Retinal pigment epithelial cell (primary cell): ENCODE results near the gene ARHGEF26.

Experiments
- DNase-seq: peaks from one replicate; pipeline ENCODE4 v3.0.0-alpha.2; 2010; ENCODE audit warnings: low read depth
- H3K4me3 ChIP-seq: 2 replicates; pipeline ENCODE4 v1.5.1; 2011; ENCODE audit warnings: mild to moderate bottlenecking, low read length, control low read depth, moderate library complexity
- TF ChIP-seq, protein P1 (sequence below): conservative IDR thresholded peaks from 2 replicates; pipeline ENCODE4 v1.5.1; 2011; ENCODE audit warnings: low read depth, low read length, control low read depth, inconsistent platforms

The ARHGEF26 gene

GRCh38 chr3:154304116-154304786 is 183.1 kb downstream of the ARHGEF26 start:
- peak; percentile 4 for DNase-seq
- no peak overlapping the region for H3K4me3 ChIP-seq
- TF ChIP-seq, protein P1, sequence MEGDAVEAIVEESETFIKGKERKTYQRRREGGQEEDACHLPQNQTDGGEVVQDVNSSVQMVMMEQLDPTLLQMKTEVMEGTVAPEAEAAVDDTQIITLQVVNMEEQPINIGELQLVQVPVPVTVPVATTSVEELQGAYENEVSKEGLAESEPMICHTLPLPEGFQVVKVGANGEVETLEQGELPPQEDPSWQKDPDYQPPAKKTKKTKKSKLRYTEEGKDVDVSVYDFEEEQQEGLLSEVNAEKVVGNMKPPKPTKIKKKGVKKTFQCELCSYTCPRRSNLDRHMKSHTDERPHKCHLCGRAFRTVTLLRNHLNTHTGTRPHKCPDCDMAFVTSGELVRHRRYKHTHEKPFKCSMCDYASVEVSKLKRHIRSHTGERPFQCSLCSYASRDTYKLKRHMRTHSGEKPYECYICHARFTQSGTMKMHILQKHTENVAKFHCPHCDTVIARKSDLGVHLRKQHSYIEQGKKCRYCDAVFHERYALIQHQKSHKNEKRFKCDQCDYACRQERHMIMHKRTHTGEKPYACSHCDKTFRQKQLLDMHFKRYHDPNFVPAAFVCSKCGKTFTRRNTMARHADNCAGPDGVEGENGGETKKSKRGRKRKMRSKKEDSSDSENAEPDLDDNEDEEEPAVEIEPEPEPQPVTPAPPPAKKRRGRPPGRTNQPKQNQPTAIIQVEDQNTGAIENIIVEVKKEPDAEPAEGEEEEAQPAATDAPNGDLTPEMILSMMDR: no peak

DNA sequence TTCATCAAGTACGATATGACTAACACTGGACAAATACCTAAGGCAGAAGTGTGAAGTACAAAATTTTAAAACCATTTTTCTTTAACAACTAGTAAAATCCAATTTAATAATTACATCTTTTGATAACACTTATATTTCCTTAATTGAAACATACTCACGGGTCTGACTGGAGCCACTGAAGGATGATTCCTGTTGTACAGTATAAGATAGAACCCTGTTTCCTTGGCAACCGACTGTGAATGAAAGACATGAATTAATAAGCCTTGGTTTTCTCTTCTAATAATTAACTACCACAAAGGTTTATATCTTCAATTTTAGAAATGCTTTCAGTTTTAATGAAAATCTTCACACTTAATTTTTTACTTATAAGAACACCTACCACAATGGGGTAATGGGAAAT is 183.7 kb downstream of the ARHGEF26 start:
- DNase-seq: no peak
- no peak overlapping the region for H3K4me3 ChIP-seq
- TF ChIP-seq, protein P1: no peak

DNA sequence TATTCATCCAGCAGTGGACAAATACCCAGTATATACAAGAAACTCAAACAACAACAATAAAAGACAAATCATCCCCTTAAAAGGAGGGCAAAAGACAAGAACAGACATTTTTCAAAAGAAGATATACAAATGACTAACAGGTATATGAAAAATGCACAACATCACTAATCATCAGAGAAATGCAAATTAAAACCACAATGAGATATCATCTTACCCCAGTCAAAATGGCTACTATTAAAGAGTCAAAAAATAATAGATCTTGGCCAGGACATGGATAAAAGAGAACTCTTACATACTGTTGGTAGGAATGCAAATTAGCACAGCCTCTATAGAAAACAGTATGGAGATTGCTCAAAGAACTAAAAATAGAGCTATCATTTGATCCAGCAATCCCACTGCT is 186.2 kb downstream of the ARHGEF26 start:
- H3K4me3 ChIP-seq: no peak overlapping the region
- no peak for DNase-seq
- TF ChIP-seq, protein P1: no peak
